Brain microvascular endothelial cell (primary cell): ENCODE measurements around the gene SYVN1.
"Not testable (repeated sequence)": the region's sequence is repeated elsewhere in the genome, so short reads cannot be mapped to it uniquely, and the experiment has no call there.

ENCODE experiments used
- DNase-seq: peaks from one replicate; pipeline ENCODE4 v3.0.0-alpha.2; 2020
- H3K27ac ChIP-seq: fragments of 250-450 bp; sonication (Bioruptor Pico); 2 replicates; pipeline ENCODE4 v1.5.1; 2020; ENCODE audit warnings: mild to moderate bottlenecking, moderate library complexity
- H3K27me3 ChIP-seq: fragments of 250-450 bp; sonication (Bioruptor Pico); replicated peaks from 2 replicates; pipeline ENCODE4 v1.5.1; 2020; ENCODE audit warnings: mild to moderate bottlenecking
- H3K36me3 ChIP-seq: fragments of 250-450 bp; sonication (Bioruptor Pico); replicated peaks from 2 replicates; pipeline ENCODE4 v1.5.1; 2020; ENCODE audit warnings: mild to moderate bottlenecking
- H3K4me3 ChIP-seq: 2 replicates; pipeline ENCODE4 v1.5.1; 2011; ENCODE audit warnings: low read depth, mild to moderate bottlenecking, control low read depth, low read length, moderate library complexity
- CTCF ChIP-seq: IDR thresholded peaks from 2 replicates; pipeline ENCODE4 v1.5.1; 2011; ENCODE audit warnings: low read depth, mild to moderate bottlenecking, moderate library complexity, low read length, control low read depth, inconsistent platforms; ENCODE audit errors: missing control alignments
- in situ Hi-C: cut with HindIII; loops from 2 replicates; pipeline ENCODE4 v1.10.0; 2017; ENCODE audit warnings: low sequenced_read_pairs, low pct_ligation_motif_present

The SYVN1 gene

GRCh38 chr11:65134240-65134951, at the start of gene SYVN1:
Gene SYVN1 (minus strand): TSS chr11:65134519. CDS start chr11:65133601, 918 bp downstream.
- in situ Hi-C loops = no loop called here
- peak; percentile 79 for DNase-seq
- H3K27me3 ChIP-seq = no peaks in the 10 kb centered on the region
- peaks cover 33% of the 10 kb centered on the region for H3K36me3 ChIP-seq
- peak within 1 kb of the TSS; percentile 100 for H3K27ac ChIP-seq
- peak within 1 kb of the TSS; percentile 94 for H3K4me3 ChIP-seq
- TF ChIP-seq CTCF = no peak

- in situ Hi-C loops = no loop called here
- Histone ChIP-seq H3K27ac (no peak overlapping the region), H3K36me3 (peaks cover 38% of the 10 kb centered on the region), H3K27me3 (no peaks in the 10 kb centered on the region), H3K4me3 (peak overlapping the region; percentile 5)
- no peak for DNase-seq
- TF ChIP-seq CTCF = no peak
Observed at GRCh38 chr11:65183201-65183891, 49.0 kb upstream of the SYVN1 start.

- H3K27ac ChIP-seq = peak overlapping the region; percentile 67
- in situ Hi-C loops = no loop called here
- DNase-seq = no peak
- no peak for TF ChIP-seq CTCF
- H3K4me3 ChIP-seq = peak overlapping the region; percentile 85
- H3K27me3 ChIP-seq = no peaks in the 10 kb centered on the region
- peaks cover 29% of the 10 kb centered on the region for H3K36me3 ChIP-seq
Observed at GRCh38 chr11:65182258-65183170, 48.2 kb upstream of the SYVN1 start.

GRCh38 chr11:65181569-65182257, 47.4 kb upstream of the SYVN1 start, which contains the start of gene CAPN1:
Gene CAPN1 (plus strand): TSS chr11:65181928. CDS start chr11:65182702, 774 bp downstream.
- Histone ChIP-seq H3K27ac (peak within 1 kb of the TSS; percentile 67), H3K36me3 (peaks cover 21% of the 10 kb centered on the region), H3K4me3 (peak within 1 kb of the TSS; percentile 85), H3K27me3 (no peaks in the 10 kb centered on the region)
- no peak for TF ChIP-seq CTCF
- in situ Hi-C loops = no loop called here
- DNase-seq = peak; percentile 90

GRCh38 chr11:65180877-65181568, 46.7 kb upstream of the SYVN1 start:
- H3K4me3 ChIP-seq = peak overlapping the region; percentile 85

GRCh38 chr11:65174571-65175010, 40.3 kb upstream of the SYVN1 start:
- H3K27me3 ChIP-seq, H3K4me3 ChIP-seq, in situ Hi-C loops, DNase-seq, H3K27ac ChIP-seq, H3K36me3 ChIP-seq: not testable (repeated sequence)

More at GRCh38 chr11:65180877-65181568, 46.7 kb upstream of the SYVN1 start:
- Histone ChIP-seq H3K36me3 (peaks cover 14% of the 10 kb centered on the region), H3K27ac (peak overlapping the region; percentile 64), H3K27me3 (no peaks in the 10 kb centered on the region)
- DNase-seq = peak; percentile 47
- in situ Hi-C loops = no loop called here
- peak; percentile 57 for TF ChIP-seq CTCF
